NT2/D1 (cell line): ENCODE results near the gene CDS1.

ENCODE experiments used
- SUZ12 ChIP-seq: IDR thresholded peaks from 2 replicates; pipeline ENCODE4 v1.6.1; 2011; ENCODE audit not compliant: insufficient read length, insufficient read depth; ENCODE audit errors: extremely low read depth
- YY1 ChIP-seq: IDR thresholded peaks from 2 replicates; pipeline ENCODE4 v1.6.1; 2011; ENCODE audit not compliant: insufficient read length, insufficient read depth
- ZNF274 ChIP-seq: IDR thresholded peaks from 2 replicates; pipeline ENCODE4 v1.6.1; 2011; ENCODE audit warnings: mild to moderate bottlenecking, low read depth, low read length

DNA sequence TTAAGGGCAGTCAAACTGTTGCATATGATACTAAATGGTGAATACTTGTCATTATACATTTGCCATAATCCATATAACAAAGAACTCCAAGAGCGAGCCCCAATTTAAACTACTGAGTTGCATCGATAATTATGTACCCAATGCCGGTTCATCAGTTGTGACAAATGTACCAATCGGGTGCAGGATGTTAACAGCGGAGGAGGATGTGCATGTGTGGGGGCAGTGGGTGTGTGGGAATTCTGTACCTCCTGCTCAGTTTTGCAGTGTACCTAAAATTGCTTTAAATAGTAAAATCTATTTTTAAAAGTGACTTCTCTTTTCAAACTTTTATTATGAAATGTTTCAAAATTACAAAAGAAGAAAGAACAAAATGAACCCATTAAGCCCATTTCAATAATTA, 20.8 kb upstream of the CDS1 start:
- no peak for TF ChIP-seq SUZ12
- TF ChIP-seq YY1 = no peak
- TF ChIP-seq ZNF274 = no peak
